ENCODE data around the gene FBXW9.
"Not testable (repeated sequence)": the region's sequence is repeated elsewhere in the genome, so short reads cannot be mapped to it uniquely, and the experiment has no call there.

Gene FBXW9

DNA sequence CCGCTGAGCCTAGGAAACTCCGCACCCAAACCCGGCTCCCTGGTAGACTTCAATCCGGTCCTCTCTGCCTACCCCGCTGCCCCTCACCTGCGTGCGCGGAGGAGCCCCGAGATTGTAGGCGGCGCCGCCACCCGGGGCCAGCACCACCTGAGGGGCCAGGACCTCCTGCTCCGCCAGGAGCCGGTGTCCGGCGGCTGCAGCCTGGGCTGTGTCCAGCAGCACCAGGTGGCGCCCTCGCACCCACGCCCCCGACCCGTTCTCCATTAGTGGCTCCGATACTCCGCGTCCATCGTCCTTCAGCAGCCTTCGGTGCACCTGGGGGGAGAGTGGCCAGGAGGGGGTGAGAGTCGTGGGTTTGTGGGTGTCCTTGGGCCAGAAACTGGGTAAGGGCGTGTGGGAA is 48.3 kb downstream of the FBXW9 start:
- H3K4me1 ChIP-seq (ENCODE audit: insufficient read depth, low read length), result no peaks in the 10 kb centered on the region
- WGBS, result 94% methylated on average over 29 of the region's 29 CpGs
- no peak overlapping the region for H3K9ac ChIP-seq (ENCODE audit: low read depth, low read length)
- H3K27ac ChIP-seq (ENCODE audit: low read depth, low read length), result no peak overlapping the region
- H3K36me3 ChIP-seq (ENCODE audit: insufficient read depth, low read length), result peaks cover 6% of the 10 kb centered on the region; the same call in 1 of the 2 replicates
- no peaks in the 10 kb centered on the region for H3K9me3 ChIP-seq (ENCODE audit: insufficient read depth, low read depth, low read length)
- H3K4me3 ChIP-seq (ENCODE audit: low read length), result peak overlapping the region; percentile 43
- H3K27me3 ChIP-seq (ENCODE audit: insufficient read depth, low read length), result no peaks in the 10 kb centered on the region

DNA sequence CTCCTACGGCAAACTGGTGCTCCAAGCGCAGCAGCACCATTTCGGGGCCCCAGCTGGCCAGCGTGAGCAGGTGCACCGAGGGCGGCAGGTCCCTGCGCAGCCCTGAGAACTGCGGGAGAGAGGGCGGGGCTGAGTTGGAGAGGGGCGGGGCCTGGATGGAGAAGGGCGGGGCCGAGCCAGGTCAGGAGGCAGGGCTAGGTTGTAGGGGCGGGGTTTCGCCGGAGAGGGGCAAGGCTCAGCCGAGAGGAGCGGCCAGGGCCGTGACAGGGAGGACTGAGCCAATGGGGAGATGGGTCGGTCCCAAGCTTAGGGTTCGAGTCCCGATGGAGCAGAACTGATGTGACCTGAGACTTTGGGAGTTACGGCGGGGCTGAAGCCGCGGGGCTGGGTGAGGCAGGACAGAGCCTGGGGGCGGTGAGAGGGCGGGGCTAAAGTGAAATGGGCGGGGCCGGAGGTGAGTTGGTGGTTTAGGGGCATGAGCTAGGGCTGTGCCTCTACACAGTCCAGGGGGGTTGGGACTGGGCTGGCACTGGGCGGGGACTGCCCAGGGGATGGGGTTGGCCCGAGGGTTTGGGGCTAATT is 48.9 kb downstream of the FBXW9 start:
- H3K4me1 ChIP-seq (ENCODE audit: insufficient read depth, low read length), result no peaks in the 10 kb centered on the region
- H3K36me3 ChIP-seq (ENCODE audit: insufficient read depth, low read length), result peaks cover 6% of the 10 kb centered on the region; the same call in 1 of the 2 replicates

DNA sequence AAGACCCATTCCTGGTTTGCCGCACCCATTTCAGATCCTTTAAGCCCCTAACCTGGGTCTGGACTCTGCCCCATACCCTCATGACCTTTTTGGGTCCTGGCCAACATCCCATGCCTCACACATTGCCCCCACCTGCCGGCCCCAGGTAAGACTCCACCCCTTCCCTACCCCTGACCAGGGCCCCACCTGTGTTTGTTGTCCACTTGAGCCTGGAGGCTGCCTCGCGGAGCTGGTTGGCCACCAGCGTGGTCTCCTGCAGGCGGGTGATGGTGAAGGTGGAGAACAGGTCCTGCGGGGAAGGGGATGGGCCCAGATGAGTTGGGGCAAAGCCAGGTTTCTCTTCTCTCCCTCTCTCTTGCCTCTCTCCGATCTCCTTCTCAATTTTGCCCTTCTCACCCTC is 49.4 kb downstream of the FBXW9 start:
- Histone ChIP-seq H3K4me1 (ENCODE audit: insufficient read depth, low read length) (no peaks in the 10 kb centered on the region), H3K4me3 (ENCODE audit: low read length) (no peak overlapping the region), H3K27me3 (ENCODE audit: insufficient read depth, low read length) (no peaks in the 10 kb centered on the region), H3K36me3 (ENCODE audit: insufficient read depth, low read length) (peaks cover 3% of the 10 kb centered on the region; the same call in 1 of the 2 replicates), H3K27ac (ENCODE audit: low read depth, low read length) (no peak overlapping the region), H3K9me3 (ENCODE audit: insufficient read depth, low read depth, low read length) (no peaks in the 10 kb centered on the region), H3K9ac (ENCODE audit: low read depth, low read length) (no peak overlapping the region)
- 90% methylated on average over 8 of the region's 8 CpGs for WGBS

More for the DNA sequence above, 48.9 kb downstream of the FBXW9 start:
- Histone ChIP-seq H3K4me3 (ENCODE audit: low read length) (peak overlapping the region; percentile 43), H3K27me3 (ENCODE audit: insufficient read depth, low read length) (no peaks in the 10 kb centered on the region), H3K9me3 (ENCODE audit: insufficient read depth, low read depth, low read length) (no peaks in the 10 kb centered on the region), H3K9ac (ENCODE audit: low read depth, low read length) (no peak overlapping the region), H3K27ac (ENCODE audit: low read depth, low read length) (no peak overlapping the region)
- 92% methylated on average over 31 of the region's 31 CpGs for WGBS

DNA sequence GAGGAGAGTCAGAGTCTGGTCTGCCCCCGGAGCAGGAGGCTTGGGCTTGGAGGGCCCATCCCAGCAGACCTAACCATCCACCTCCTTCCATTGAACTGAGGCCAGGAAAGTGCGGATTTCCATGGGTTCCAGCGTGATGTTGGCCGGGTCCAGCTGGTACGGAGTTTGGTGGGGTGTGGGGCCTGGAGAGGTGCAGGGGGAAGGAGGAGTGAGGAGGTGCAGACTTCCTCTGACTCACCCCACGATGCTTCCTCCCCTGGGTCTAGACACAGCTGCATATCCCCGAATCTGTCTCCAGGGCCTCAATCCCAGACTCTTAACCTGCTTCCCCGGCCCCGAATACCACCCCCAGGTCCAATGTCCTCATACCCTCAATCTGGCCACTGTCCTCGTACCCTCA is 49.9 kb downstream of the FBXW9 start:
- no peaks in the 10 kb centered on the region for H3K27me3 ChIP-seq (ENCODE audit: insufficient read depth, low read length)
- H3K4me3 ChIP-seq (ENCODE audit: low read length), result no peak overlapping the region
- H3K36me3 ChIP-seq (ENCODE audit: insufficient read depth, low read length), result no peaks in the 10 kb centered on the region
- H3K9me3 ChIP-seq (ENCODE audit: insufficient read depth, low read depth, low read length), result no peaks in the 10 kb centered on the region
- H3K9ac ChIP-seq (ENCODE audit: low read depth, low read length), result no peak overlapping the region
- H3K27ac ChIP-seq (ENCODE audit: low read depth, low read length), result no peak overlapping the region
- 94% methylated on average over 10 of the region's 10 CpGs for WGBS
- H3K4me1 ChIP-seq (ENCODE audit: insufficient read depth, low read length), result no peaks in the 10 kb centered on the region

DNA sequence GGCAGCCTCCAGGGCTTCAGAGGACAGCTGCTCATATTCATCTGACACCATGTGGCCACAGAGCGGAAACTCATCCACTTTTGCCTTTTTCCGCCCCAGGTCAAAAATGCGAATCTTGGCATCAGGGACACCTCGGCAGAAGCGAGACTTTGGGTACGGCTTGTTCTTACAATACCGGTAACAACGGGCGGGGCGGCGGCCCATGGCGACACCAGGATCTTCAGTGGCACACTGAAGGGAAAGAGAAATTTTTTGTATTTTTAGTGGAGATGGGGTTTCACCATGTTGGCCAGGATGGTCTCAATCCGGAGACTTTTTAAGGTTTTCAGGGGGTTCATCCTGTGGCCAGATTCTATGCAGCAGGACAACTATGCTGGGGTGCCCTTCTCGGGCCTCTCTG is 52.7 kb downstream of the FBXW9 start:
- H3K4me3 ChIP-seq (ENCODE audit: low read length); H3K36me3 ChIP-seq (ENCODE audit: insufficient read depth, low read length); H3K27ac ChIP-seq (ENCODE audit: low read depth, low read length); H3K4me1 ChIP-seq (ENCODE audit: insufficient read depth, low read length); H3K9ac ChIP-seq (ENCODE audit: low read depth, low read length); H3K9me3 ChIP-seq (ENCODE audit: insufficient read depth, low read depth, low read length); H3K27me3 ChIP-seq (ENCODE audit: insufficient read depth, low read length): not testable (repeated sequence)
- WGBS, result 96% methylated on average over 14 of the region's 14 CpGs

DNA sequence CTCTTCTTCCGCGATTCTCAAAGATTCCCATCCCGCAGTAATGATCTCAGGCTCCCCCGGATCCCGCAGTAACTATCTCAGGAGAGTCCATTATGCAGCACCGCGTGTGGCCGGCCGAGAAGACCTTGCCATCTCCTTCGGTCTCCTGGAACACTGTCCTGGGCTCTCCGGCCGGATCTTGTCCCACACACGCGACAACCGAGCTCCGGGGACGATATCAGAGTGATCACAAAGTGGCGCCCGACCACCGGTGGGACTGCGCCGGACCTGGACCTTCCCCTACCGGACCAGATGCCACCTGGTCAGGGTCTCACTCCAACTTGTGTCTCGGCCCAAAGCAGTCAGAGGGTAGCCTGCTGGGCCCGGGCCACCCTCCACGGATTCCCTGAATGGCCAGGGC is 53.9 kb downstream of the FBXW9 start:
- H3K4me1 ChIP-seq (ENCODE audit: insufficient read depth, low read length), result no peaks in the 10 kb centered on the region
- H3K9ac ChIP-seq (ENCODE audit: low read depth, low read length), result no peak overlapping the region
- H3K27ac ChIP-seq (ENCODE audit: low read depth, low read length), result no peak overlapping the region
- H3K9me3 ChIP-seq (ENCODE audit: insufficient read depth, low read depth, low read length), result no peaks in the 10 kb centered on the region
- 94% methylated on average over 26 of the region's 26 CpGs for WGBS
- H3K4me3 ChIP-seq (ENCODE audit: low read length), result no peak overlapping the region
- H3K27me3 ChIP-seq (ENCODE audit: insufficient read depth, low read length), result no peaks in the 10 kb centered on the region
- H3K36me3 ChIP-seq (ENCODE audit: insufficient read depth, low read length), result no peaks in the 10 kb centered on the region

DNA sequence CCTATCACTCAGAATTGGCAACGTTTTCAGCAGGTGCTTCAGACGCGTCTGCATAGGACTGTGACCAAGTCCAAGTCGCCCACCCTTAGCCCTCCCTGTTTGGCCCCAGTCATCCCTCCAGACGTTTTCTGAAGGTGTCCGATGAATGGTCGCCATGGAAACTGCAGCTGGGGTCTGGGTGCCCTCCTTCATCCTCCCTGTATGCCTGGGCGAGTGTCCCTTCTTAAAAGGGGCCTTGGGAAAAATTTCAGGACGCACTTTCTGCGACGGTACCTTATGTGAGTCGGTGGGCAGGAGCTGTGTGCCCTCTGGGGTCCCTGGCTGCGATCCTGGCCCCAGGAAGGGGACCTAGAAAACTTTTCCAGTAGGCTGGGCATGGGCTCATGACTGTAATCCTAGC is 55.0 kb downstream of the FBXW9 start:
- Histone ChIP-seq H3K4me3 (ENCODE audit: low read length) (no peak overlapping the region), H3K4me1 (ENCODE audit: insufficient read depth, low read length) (no peaks in the 10 kb centered on the region), H3K9ac (ENCODE audit: low read depth, low read length) (no peak overlapping the region), H3K36me3 (ENCODE audit: insufficient read depth, low read length) (no peaks in the 10 kb centered on the region), H3K27ac (ENCODE audit: low read depth, low read length) (no peak overlapping the region), H3K9me3 (ENCODE audit: insufficient read depth, low read depth, low read length) (no peaks in the 10 kb centered on the region), H3K27me3 (ENCODE audit: insufficient read depth, low read length) (no peaks in the 10 kb centered on the region)
- 87% methylated on average over 13 of the region's 13 CpGs for WGBS

DNA sequence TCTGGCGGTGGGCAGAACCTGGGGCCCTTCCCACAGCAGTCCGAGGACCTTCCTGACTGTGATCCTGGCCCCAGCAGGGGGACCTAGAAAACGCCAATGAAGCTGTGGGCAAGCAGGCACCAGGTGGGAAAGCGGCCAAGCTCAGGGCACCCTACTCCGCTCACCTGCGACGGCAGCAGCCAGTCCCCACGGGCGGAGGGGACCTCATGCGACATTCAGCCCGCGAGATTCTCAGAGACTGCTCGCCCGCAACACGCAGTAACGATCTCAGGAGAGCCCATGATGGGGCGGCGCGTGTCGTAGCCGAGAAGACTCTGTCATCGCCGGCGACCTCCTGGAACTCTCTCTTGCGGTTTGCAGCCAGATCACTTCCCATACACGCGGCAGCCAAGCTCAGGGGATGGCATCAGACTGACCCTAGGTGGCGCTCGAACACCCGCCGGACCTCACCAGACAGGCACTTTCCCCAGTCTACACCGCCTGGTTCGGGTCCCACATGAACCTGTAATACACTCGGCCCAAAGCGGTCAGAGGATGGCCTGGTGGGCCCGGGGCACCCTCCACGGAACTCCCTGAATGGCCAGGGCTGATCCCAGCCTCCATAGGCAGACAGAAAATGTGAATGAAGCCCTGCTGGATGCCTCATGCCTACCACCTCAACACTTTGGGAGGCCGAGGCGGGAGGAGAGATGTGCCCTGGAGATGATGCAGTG is 56.4 kb downstream of the FBXW9 start:
- Histone ChIP-seq H3K4me3 (ENCODE audit: low read length) (peak overlapping the region; percentile 44), H3K9ac (ENCODE audit: low read depth, low read length) (peak overlapping the region; percentile 33; the same call in 1 of the 2 replicates), H3K9me3 (ENCODE audit: insufficient read depth, low read depth, low read length) (no peaks in the 10 kb centered on the region), H3K4me1 (ENCODE audit: insufficient read depth, low read length) (no peaks in the 10 kb centered on the region), H3K27me3 (ENCODE audit: insufficient read depth, low read length) (no peaks in the 10 kb centered on the region), H3K36me3 (ENCODE audit: insufficient read depth, low read length) (no peaks in the 10 kb centered on the region), H3K27ac (ENCODE audit: low read depth, low read length) (no peak overlapping the region)
- WGBS, result 21% methylated on average over 39 of the region's 39 CpGs
